ENCODE results near the gene CCT3. TPM values are rescaled to one million over a fixed set of nuclear protein-coding genes. Genes with fewer than 3 reads are reported as not detected.

CCT3 gene
- total RNA-seq, 4 donors from 2014 or later: 113 to 175 (median 137) TPM

DNA sequence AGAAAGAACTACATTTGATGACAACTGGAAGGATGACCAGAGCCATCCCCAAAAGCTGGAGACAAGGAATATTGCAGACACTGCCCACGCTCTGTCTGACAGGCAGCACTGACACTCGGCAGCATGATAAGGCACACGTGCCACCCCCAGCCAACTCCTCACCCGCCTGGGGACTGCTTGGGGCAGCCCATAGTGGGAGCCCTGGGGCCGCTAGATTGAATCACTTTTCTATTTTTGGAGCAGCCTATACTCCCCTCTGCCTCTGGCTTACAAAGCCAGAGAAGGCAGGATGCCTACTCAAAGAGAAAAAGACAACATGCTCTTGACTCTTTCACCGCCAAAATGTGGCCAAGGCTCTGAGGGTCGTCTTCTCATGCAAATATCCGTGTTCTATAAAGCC lies 56.8 kb downstream of the CCT3 start:
- H3K9me3 ChIP-seq: no peaks in the 10 kb centered on the region
- peak overlapping the region in 3 of 4 donors; percentile 65 to 94 (median 89) for H3K4me3 ChIP-seq
- DNase-seq (ENCODE audit: low spot score in 2 of 2): no peak

DNA sequence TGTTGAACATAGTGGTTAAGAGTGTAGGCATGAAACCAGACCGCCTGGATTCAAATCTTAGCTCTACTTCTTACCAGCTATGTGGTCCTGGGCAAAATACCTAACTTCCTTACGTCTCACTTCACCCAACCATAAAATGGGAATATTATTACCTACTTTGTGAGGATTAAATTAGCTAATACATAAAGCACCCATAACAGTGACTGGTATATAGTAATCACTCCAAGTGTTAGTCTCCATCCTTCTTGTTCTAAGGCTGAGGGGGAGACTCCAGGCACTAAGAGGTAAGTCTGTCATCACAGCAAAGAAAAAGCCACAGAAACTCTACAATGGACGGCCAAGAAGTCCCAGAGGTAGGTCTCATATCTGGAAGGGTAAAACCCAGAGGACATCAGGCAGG lies 58.3 kb downstream of the CCT3 start:
- no peaks in the 10 kb centered on the region for H3K27me3 ChIP-seq
- H3K36me3 ChIP-seq: peaks cover 0 to 44% (median 12%) of the 10 kb centered on the region in 3 donors
- WGBS, 2 donors: 87 to 94% methylated on average over 3 of the region's 3 CpGs
- H3K9me3 ChIP-seq: no peaks in the 10 kb centered on the region
- peaks cover 0 to 47% (median 16%) of the 10 kb centered on the region in 4 donors for H3K4me1 ChIP-seq
- H3K4me3 ChIP-seq: no peak overlapping the region
- DNase-seq (ENCODE audit: low spot score in 2 of 2): no peak
- no peak overlapping the region for H3K27ac ChIP-seq
- no peak for TF ChIP-seq POLR2A (IDR thresholded peaks at IDR 0.05)
- no peak for TF ChIP-seq EP300 (IDR thresholded peaks at IDR 0.05)
- TF ChIP-seq, protein P1, sequence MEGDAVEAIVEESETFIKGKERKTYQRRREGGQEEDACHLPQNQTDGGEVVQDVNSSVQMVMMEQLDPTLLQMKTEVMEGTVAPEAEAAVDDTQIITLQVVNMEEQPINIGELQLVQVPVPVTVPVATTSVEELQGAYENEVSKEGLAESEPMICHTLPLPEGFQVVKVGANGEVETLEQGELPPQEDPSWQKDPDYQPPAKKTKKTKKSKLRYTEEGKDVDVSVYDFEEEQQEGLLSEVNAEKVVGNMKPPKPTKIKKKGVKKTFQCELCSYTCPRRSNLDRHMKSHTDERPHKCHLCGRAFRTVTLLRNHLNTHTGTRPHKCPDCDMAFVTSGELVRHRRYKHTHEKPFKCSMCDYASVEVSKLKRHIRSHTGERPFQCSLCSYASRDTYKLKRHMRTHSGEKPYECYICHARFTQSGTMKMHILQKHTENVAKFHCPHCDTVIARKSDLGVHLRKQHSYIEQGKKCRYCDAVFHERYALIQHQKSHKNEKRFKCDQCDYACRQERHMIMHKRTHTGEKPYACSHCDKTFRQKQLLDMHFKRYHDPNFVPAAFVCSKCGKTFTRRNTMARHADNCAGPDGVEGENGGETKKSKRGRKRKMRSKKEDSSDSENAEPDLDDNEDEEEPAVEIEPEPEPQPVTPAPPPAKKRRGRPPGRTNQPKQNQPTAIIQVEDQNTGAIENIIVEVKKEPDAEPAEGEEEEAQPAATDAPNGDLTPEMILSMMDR (IDR thresholded peaks at IDR 0.05): no peak

More for the DNA sequence above, 56.8 kb downstream of the CCT3 start:
- whole genome bisulfite sequencing, 2 donors: 16 to 23% methylated on average over 8 of the region's 8 CpGs
- peak overlapping the region in 2 of 4 donors; percentile 88 to 92 for H3K27ac ChIP-seq
- peaks cover 0 to 39% (median 12%) of the 10 kb centered on the region in 3 donors for H3K36me3 ChIP-seq
- no peaks in the 10 kb centered on the region for H3K27me3 ChIP-seq
- H3K4me1 ChIP-seq: peaks cover 0 to 47% (median 16%) of the 10 kb centered on the region in 4 donors
- TF ChIP-seq, protein P1 (IDR thresholded peaks at IDR 0.05): no peak
- TF ChIP-seq EP300 (IDR thresholded peaks at IDR 0.05) (no peak), POLR2A (IDR thresholded peaks at IDR 0.05) (no peak)

DNA sequence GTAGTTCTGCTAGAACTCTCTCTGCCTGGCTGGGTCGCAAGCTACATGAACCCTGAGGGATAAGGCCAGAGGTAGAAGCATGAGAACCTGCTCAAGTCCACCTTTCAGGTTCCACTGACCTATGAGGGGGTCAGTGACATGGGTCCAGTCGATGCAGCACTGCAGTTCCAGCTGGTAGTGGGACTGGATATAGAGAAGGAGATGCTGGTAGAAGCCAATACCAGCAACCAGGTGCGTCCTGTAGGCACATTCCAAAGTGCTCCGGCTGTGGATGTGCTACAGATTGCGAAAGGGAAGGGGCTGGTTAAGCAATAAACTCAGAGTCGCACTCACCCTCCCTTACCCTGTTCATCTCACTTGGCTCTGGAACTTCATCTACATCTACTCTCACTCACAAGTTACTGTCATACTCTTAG lies 61.1 kb downstream of the CCT3 start:
- no peak for DNase-seq (ENCODE audit: low spot score in 2 of 2)
- Histone ChIP-seq H3K4me1 (peaks cover 0 to 32% (median 10%) of the 10 kb centered on the region in 4 donors), H3K27ac (no peak overlapping the region), H3K9me3 (no peaks in the 10 kb centered on the region), H3K36me3 (peaks cover 6 to 72% (median 23%) of the 10 kb centered on the region in 3 donors), H3K27me3 (no peaks in the 10 kb centered on the region), H3K4me3 (no peak overlapping the region)
- whole genome bisulfite sequencing, 2 donors: 76 to 85% methylated on average over 6 of the region's 6 CpGs
- TF ChIP-seq POLR2A (IDR thresholded peaks at IDR 0.05) (no peak), EP300 (IDR thresholded peaks at IDR 0.05) (no peak)
- TF ChIP-seq, protein P1 (IDR thresholded peaks at IDR 0.05): no peak

DNA sequence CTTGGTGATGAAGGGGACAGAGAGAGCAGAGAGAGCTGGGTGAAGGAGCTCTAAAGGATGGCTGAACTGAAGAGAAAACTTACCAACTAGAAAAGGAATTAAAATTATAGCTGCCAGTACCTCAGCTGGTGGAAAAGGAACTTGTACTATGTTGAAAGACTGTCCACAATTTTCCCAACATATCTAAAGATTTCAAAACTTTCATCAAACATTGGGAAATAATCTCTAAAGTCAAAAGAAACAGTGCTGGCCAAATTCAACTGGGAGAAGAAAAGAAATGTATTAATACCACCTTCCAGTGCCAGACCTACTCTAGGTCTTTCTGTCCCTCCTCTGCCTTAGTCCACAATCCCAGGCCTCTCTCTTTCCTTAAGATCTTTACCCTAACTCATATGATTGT lies 61.6 kb downstream of the CCT3 start:
- Histone ChIP-seq H3K9me3 (no peaks in the 10 kb centered on the region), H3K4me3 (no peak overlapping the region), H3K4me1 (peaks cover 0 to 28% (median 7%) of the 10 kb centered on the region in 4 donors), H3K36me3 (peaks cover 6 to 77% (median 27%) of the 10 kb centered on the region in 3 donors), H3K27me3 (no peaks in the 10 kb centered on the region), H3K27ac (no peak overlapping the region)
- no peak for DNase-seq (ENCODE audit: low spot score in 2 of 2)
- TF ChIP-seq, protein P1 (IDR thresholded peaks at IDR 0.05): no peak
- no peak for TF ChIP-seq POLR2A (IDR thresholded peaks at IDR 0.05)

DNA sequence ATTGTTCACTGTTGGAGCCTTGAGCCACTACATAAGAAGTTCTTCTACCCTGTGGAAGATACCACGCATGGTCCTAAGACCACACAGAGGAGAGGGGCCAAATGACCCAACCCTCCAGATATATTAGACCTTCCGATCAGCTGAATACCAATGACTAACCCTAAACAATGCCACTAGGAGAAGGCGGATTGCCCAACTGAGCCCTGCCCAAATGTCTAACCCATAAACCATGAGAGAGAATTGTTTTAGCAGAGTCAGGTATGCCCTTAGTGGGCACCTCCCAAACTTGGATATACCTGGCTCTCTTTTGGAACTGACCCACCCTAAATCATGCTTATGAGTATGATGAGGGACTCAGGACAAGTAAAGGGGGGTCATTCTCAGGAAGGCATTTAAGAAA lies 67.8 kb downstream of the CCT3 start:
- WGBS, 2 donors: 87 to 97% methylated on average over 3 of the region's 3 CpGs
- H3K27ac ChIP-seq: no peak overlapping the region
- no peak for DNase-seq (ENCODE audit: low spot score in 2 of 2)
- peaks cover 6 to 100% (median 44%) of the 10 kb centered on the region in 3 donors for H3K36me3 ChIP-seq
- no peaks in the 10 kb centered on the region for H3K9me3 ChIP-seq
- no peaks in the 10 kb centered on the region for H3K4me1 ChIP-seq
- H3K4me3 ChIP-seq: no peak overlapping the region
- no peaks in the 10 kb centered on the region for H3K27me3 ChIP-seq
- TF ChIP-seq, protein P1 (IDR thresholded peaks at IDR 0.05): no peak
- TF ChIP-seq EP300 (IDR thresholded peaks at IDR 0.05): no peak
- TF ChIP-seq POLR2A (IDR thresholded peaks at IDR 0.05): no peak

Data from tibial nerve (tissue), 4 donors.